HG03520 (cell line): ENCODE results near the gene CALML3.

Experiments
- ATAC-seq: cut with Tn5 transposase; IDR thresholded peaks from one replicate; pipeline ENCODE4 v1.9.1; 2021; ENCODE audit warnings: mild to moderate bottlenecking, moderate library complexity; ENCODE audit not compliant: unreplicated experiment

Gene CALML3

DNA sequence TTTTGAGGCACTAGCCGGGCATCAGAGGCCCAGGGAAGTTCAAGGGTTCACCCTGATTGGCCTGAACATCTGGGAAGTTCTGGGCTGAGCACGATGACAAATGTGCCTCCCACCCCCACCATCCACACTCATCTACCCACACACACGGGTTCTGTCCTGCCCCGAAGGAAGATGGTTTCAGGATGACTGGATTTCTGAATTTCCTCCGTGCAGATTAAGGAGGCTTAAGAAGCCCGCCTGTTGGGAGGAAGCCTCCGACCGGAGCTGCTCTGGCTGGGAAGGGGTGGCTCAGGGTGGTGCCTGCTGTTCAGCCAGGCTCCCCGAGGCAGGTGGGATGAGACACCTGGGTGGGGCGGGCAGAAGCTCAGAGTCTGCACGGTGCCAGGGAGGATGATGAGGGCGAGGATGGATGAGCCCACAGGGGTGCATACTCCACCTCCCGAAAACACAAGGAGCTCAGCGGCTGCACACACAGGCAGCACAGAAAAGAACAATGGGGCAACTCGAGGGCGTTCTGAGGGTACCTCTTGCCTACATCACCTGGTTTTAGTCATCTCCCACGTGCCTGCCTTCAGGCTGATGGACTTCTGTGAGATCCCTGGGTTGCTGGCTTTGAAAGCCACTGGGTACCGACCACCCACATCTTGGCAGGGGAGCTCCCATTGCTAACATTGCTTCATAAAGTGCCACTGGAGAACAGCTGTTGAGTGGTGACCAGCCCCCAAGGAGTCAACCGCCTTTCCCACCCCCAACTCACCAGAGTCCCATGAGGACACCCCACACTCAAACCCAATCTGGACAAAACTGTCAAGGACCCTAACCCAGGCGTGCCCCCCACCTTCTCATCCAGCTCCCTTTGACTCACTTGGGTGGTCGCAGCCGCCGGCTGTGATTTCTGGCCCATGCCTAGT, 41.2 kb downstream of the CALML3 start:
- ATAC-seq, result no peak

- ATAC-seq, result no peak
These were observed 41.9 kb downstream of the CALML3 start for GRCh38 chr10:5566614-5567013.

DNA sequence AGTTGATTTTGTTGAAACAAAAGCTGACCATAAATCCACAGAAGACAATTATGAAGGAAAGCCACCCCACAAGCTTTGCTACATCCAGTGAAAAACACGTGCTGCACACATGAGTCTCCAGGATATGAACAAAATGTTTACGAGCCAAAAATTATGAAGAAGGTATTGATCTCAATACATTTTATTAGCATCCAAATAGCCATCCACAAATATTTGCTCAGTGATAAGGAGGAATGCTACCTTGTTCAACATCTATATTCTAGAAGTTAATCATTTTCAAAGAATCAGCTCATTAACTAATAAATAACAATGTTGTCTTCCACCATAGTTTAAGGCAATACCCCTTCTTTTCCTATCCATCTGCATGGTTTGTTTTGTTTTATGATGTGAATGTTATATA, 42.7 kb downstream of the CALML3 start:
- no peak for ATAC-seq

GRCh38 chr10:5568984-5569383, 44.2 kb downstream of the CALML3 start:
- ATAC-seq, result no peak

DNA sequence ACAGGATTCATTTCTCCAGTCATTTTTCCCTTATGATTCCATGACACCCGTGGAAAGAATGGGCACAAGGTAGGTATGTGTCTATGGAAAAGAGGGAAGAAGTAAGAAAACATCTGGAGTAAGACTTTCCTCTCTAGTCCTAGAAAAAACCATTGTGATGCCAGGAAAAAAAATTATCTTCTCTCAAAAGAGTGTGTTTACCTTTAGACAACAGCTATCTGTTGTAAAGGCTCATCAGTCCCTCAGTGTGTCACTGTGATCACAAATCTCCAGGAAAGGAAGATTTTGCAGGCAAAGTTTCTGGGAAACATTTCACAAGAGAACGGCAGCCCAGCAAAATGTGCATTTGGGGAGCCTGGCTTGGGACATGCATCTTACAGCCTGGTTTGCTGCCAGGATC, 44.8 kb downstream of the CALML3 start:
- no peak for ATAC-seq

- no peak for ATAC-seq
These were observed 45.4 kb downstream of the CALML3 start for GRCh38 chr10:5570007-5570655.

GRCh38 chr10:5570979-5571810, 46.4 kb downstream of the CALML3 start:
- no peak for ATAC-seq

- no peak for ATAC-seq
These were observed 47.1 kb downstream of the CALML3 start for GRCh38 chr10:5571826-5572225.

DNA sequence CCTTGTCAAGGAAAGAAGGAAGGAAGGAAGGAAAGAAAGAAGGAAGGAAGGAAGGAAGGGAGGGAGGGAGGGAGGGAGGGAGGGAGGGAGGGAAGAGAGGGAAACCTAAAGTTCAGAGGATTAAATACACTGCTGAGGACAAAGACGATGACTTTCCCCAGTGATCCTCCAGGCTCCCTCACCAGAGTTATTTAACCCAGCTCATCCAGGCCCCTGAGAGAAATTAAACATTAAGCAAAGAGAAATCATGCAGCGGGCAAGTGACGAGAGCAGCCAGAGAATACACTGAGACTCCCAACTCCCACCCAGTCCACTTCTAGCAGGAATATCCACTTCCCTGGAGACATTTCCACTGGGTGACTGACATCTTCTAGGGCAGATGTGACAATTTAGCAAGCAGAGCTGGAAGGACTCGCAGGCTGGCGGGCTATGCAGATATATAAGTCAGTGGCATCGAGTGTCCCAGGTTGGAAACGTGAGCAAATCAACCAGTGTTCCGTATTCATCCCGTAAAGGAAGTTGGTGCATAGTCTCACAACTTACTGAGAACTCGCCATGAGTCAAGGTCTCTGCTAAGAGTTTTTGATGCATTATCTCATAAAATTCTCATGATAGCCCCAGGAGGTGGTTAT, 48.7 kb downstream of the CALML3 start:
- no peak for ATAC-seq

- ATAC-seq, result no peak
These were observed 49.3 kb downstream of the CALML3 start for GRCh38 chr10:5573968-5574641.

- ATAC-seq, result no peak
These were observed 49.9 kb downstream of the CALML3 start for GRCh38 chr10:5574642-5575131.

GRCh38 chr10:5575144-5575481, 50.4 kb downstream of the CALML3 start:
- no peak for ATAC-seq

DNA sequence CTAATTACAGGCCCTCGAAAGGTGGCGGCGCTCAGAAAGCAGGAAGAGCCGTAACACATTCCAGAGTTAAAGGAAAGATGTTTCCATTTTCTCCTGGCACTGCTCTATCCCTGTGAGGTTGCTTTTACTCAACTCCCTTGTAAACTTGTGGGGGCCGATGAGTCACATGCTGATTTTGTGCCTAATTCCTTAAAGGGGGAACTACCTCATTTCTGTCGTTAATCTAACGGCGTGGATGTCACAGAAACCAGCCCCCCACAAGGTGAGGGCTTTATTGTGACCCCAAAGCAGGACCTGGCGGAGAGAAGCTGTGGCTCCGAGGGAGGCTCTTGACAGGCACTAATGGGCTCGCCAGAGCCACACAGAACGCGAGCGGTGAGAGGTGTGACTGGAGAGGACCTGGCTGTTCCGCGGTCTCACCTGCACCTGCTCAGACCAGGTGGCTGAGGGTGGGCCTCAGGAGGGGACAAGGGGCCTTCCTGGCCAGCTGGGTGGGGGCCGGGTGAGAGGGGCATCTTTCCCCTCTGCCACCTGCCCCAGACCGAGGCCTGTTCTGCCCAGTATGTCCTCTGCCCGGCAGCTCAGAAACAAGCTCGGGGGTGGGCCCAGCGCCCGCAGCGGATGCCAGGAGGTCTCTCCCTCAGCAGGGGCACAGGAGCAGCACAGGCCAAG, 50.9 kb downstream of the CALML3 start:
- no peak for ATAC-seq

DNA sequence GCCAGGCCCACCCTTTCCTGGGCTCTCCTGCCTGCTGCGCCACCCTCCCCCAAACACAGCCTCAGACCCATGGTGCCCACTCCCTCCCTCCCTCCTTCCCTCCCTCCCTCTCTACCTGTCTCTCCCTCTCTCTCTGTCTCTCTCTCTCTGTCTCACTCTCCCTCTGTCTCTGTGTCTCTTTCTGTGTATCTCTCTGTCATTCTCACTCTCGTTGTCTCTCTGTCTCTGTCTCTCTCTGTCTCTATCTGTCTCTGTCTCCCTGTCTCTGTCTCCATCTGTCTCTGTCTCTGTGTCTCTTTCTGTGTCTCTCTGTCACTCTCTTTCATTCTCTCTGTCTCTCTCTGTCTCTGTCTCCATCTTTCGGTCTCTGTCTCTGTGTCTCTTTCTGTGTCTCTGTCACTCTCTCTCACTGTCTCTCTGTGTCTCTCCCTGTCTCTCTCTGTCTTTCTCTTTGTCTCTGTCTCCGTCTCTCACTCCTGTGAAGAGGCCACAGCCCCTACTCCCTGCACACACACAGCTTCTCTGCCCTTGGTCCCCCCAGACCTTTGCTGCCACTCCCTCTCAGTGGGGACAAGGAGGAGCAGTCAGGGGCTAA, 51.5 kb downstream of the CALML3 start:
- ATAC-seq, result no peak
